HG02938 (cell line): ENCODE results near the gene MAGI2.
"Not testable (repeated sequence)": the region's sequence is repeated elsewhere in the genome, so short reads cannot be mapped to it uniquely, and the experiment has no call there.

Experiments
- ATAC-seq: cut with Tn5 transposase; IDR thresholded peaks from one replicate; pipeline ENCODE4 v1.9.1; 2021; ENCODE audit warnings: mild to moderate bottlenecking, moderate library complexity; ENCODE audit not compliant: unreplicated experiment

The MAGI2 gene

GRCh38 chr7:78587443-78588044, 865.9 kb downstream of the MAGI2 start:
- ATAC-seq = no peak

- no peak for ATAC-seq
These were observed 867.5 kb downstream of the MAGI2 start for GRCh38 chr7:78585980-78586379.

- no peak for ATAC-seq
These were observed 874.8 kb downstream of the MAGI2 start for GRCh38 chr7:78578686-78579085.

- ATAC-seq = not testable (repeated sequence)
These were observed 876.1 kb downstream of the MAGI2 start for GRCh38 chr7:78577174-78577952.

- no peak for ATAC-seq
These were observed 877.2 kb downstream of the MAGI2 start for GRCh38 chr7:78576236-78576635.

GRCh38 chr7:78571292-78571691, 882.2 kb downstream of the MAGI2 start:
- ATAC-seq = no peak

GRCh38 chr7:78568690-78569089, 884.8 kb downstream of the MAGI2 start:
- ATAC-seq = no peak

- no peak for ATAC-seq
These were observed 885.6 kb downstream of the MAGI2 start for GRCh38 chr7:78567836-78568235.

GRCh38 chr7:78565784-78566183, 887.7 kb downstream of the MAGI2 start:
- ATAC-seq = no peak

- no peak for ATAC-seq
These were observed 890.3 kb downstream of the MAGI2 start for GRCh38 chr7:78563191-78563590.

GRCh38 chr7:78562191-78562590, 891.3 kb downstream of the MAGI2 start:
- ATAC-seq = no peak

- ATAC-seq = no peak
These were observed 894.9 kb downstream of the MAGI2 start for GRCh38 chr7:78558566-78558965.

GRCh38 chr7:78543976-78544375, 909.5 kb downstream of the MAGI2 start:
- no peak for ATAC-seq

- no peak for ATAC-seq
These were observed 910.5 kb downstream of the MAGI2 start for GRCh38 chr7:78542981-78543380.

GRCh38 chr7:78542541-78542940, 910.9 kb downstream of the MAGI2 start:
- no peak for ATAC-seq

- ATAC-seq = no peak
These were observed 913.6 kb downstream of the MAGI2 start for GRCh38 chr7:78539825-78540224.

GRCh38 chr7:78535655-78536054, 917.8 kb downstream of the MAGI2 start:
- no peak for ATAC-seq

GRCh38 chr7:78530351-78530750, 923.1 kb downstream of the MAGI2 start:
- ATAC-seq = no peak

- no peak for ATAC-seq
These were observed 924.1 kb downstream of the MAGI2 start for GRCh38 chr7:78529392-78529791.

- ATAC-seq = no peak
These were observed 924.5 kb downstream of the MAGI2 start for GRCh38 chr7:78528964-78529363.

GRCh38 chr7:78523930-78524329, 929.5 kb downstream of the MAGI2 start:
- no peak for ATAC-seq

- no peak for ATAC-seq
These were observed 931.5 kb downstream of the MAGI2 start for GRCh38 chr7:78521961-78522360.

- ATAC-seq = no peak
These were observed 937.0 kb downstream of the MAGI2 start for GRCh38 chr7:78516450-78516849.
